Measurements from ENCODE around the gene CNOT10.

DNA sequence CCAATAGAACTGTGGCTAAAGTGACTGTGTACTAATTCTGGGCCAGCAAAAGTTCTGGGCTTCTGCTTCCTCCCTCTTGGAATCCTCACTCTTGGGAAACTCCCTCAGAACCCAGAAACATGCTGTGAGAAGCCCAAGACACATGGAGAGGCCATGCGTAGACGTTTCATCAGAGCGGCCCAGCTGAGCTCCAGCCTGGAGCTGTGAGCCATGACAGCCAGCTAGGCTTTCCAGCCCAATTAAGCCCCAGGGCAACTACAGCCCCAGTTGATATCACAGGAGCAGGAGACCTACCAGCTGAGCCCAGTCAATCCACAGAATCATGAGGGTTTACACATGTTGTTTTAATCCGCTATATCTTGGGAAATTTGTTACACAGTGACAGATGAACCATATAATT is 43.6 kb upstream of the CNOT10 start:
- TF ChIP-seq, protein P1, sequence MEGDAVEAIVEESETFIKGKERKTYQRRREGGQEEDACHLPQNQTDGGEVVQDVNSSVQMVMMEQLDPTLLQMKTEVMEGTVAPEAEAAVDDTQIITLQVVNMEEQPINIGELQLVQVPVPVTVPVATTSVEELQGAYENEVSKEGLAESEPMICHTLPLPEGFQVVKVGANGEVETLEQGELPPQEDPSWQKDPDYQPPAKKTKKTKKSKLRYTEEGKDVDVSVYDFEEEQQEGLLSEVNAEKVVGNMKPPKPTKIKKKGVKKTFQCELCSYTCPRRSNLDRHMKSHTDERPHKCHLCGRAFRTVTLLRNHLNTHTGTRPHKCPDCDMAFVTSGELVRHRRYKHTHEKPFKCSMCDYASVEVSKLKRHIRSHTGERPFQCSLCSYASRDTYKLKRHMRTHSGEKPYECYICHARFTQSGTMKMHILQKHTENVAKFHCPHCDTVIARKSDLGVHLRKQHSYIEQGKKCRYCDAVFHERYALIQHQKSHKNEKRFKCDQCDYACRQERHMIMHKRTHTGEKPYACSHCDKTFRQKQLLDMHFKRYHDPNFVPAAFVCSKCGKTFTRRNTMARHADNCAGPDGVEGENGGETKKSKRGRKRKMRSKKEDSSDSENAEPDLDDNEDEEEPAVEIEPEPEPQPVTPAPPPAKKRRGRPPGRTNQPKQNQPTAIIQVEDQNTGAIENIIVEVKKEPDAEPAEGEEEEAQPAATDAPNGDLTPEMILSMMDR (IDR thresholded peaks at IDR 0.05) = no peak
- TF ChIP-seq POLR2A (IDR thresholded peaks at IDR 0.05) = no peak
